Tibial nerve (tissue), 4 donors: ENCODE results near the gene SCEL.

ENCODE experiments used
- EP300 ChIP-seq, 2 donors: sonication (generic); formaldehyde crosslinking; IDR thresholded peaks; one replicate each; pipeline ENCODE4 v1.6.1; 2017; ENCODE audit warnings: antibody characterized with exemption in 2 of 2, mild to moderate bottlenecking in 1 of 2
- POLR2A ChIP-seq, 2 donors: fragments of 450-650 bp; IDR thresholded peaks; one replicate each; pipeline ENCODE4 v1.6.1; 2017; ENCODE audit warnings: antibody characterized with exemption in 2 of 2, mild to moderate bottlenecking in 2 of 2, moderate library complexity in 2 of 2
- TF ChIP-seq, protein P1 (sequence below), 5 experiments: fragments of 200-600 bp in 3 of 5; fragments of 450-650 bp in 2 of 5; sonication (generic) in 3 of 5; IDR thresholded peaks; one replicate each; pipeline ENCODE4 v1.5.1; 2016 to 2019; ENCODE audit warnings: antibody characterized with exemption in 5 of 5, mild to moderate bottlenecking in 3 of 5, moderate library complexity in 2 of 5

DNA sequence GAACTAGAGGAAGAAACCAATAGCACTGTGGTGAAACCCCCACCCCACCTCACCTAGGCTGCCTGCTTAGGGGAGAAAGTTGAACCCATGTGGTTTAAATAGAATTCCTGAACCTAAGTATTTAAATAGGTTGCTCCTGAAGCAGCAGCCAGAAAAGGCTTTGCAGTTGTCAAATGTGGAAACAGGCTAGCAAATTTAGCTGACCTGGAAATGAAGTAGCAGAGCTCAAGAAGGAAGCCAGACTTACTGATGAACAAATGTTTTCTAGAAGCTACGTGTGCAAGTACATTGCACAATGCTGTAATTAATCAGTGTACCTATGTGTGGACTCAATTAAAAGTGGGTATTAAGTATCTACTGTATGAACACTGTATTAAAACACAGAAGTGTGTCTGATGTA, 61.3 kb downstream of the SCEL start:
- TF ChIP-seq, protein P1, sequence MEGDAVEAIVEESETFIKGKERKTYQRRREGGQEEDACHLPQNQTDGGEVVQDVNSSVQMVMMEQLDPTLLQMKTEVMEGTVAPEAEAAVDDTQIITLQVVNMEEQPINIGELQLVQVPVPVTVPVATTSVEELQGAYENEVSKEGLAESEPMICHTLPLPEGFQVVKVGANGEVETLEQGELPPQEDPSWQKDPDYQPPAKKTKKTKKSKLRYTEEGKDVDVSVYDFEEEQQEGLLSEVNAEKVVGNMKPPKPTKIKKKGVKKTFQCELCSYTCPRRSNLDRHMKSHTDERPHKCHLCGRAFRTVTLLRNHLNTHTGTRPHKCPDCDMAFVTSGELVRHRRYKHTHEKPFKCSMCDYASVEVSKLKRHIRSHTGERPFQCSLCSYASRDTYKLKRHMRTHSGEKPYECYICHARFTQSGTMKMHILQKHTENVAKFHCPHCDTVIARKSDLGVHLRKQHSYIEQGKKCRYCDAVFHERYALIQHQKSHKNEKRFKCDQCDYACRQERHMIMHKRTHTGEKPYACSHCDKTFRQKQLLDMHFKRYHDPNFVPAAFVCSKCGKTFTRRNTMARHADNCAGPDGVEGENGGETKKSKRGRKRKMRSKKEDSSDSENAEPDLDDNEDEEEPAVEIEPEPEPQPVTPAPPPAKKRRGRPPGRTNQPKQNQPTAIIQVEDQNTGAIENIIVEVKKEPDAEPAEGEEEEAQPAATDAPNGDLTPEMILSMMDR (IDR thresholded peaks at IDR 0.05) = no peak
- TF ChIP-seq POLR2A (IDR thresholded peaks at IDR 0.05) (no peak), EP300 (IDR thresholded peaks at IDR 0.05) (no peak)
